Esophagus squamous epithelium (tissue), 5 donors: ENCODE results near the gene PGR. TPM values are rescaled to one million over a fixed set of nuclear protein-coding genes. Genes with fewer than 3 reads are reported as not detected.

Experiments used
- DNase-seq: peaks from one replicate; lab custom pipeline; 2025; lab: John Stamatoyannopoulos, UW
- H3K27ac ChIP-seq, 4 donors: fragments of 200-600 bp; sonication (generic); one replicate each; pipeline ENCODE4 v1.5.1; 2016 to 2019; ENCODE audit warnings: mild to moderate bottlenecking in 1 of 4
- H3K27me3 ChIP-seq, 4 donors: fragments of 200-600 bp; sonication (generic); 1 replicate in 3 of 4; 2 replicates in 1 of 4; pipeline versions ENCODE4 v1.5.1 to v1.6.0; 2017 to 2021; ENCODE audit warnings: antibody characterized with exemption in 1 of 4
- H3K36me3 ChIP-seq, 3 donors: fragments of 200-600 bp; sonication (generic); one replicate each; pipeline ENCODE4 v1.5.1; 2016 to 2019
- H3K4me1 ChIP-seq, 3 donors: fragments of 200-600 bp; sonication (generic); one replicate each; pipeline ENCODE4 v1.5.1; 2017 to 2019
- H3K4me3 ChIP-seq, 4 donors: fragments of 200-600 bp; sonication (generic); 1 replicate in 3 of 4; 2 replicates in 1 of 4; pipeline ENCODE4 v1.5.1; 2016 to 2019; ENCODE audit warnings: mild to moderate bottlenecking in 2 of 4, moderate library complexity in 1 of 4
- H3K9me3 ChIP-seq, 3 donors: fragments of 200-600 bp; sonication (generic); one replicate each; pipeline ENCODE4 v1.5.1; 2016 to 2019
- CTCF ChIP-seq, 6 experiments: fragments of 450-650 bp in 4 of 6; fragments of 200-600 bp in 2 of 6; sonication (generic) in 2 of 6; IDR thresholded peaks; one replicate each; pipeline ENCODE4 v1.5.1; 2016 to 2019; ENCODE audit warnings: antibody characterized with exemption in 6 of 6, mild to moderate bottlenecking in 4 of 6, moderate library complexity in 4 of 6
- POLR2A ChIP-seq, 4 donors: fragments of 450-650 bp; IDR thresholded peaks; one replicate each; pipeline ENCODE4 v1.6.1; 2017; ENCODE audit warnings: antibody characterized with exemption in 4 of 4, mild to moderate bottlenecking in 4 of 4, moderate library complexity in 3 of 4
- WGBS, 2 donors: methylation state at CpG; one replicate each; pipeline ENCODE4 v1.1.5; 2018; 5-methylcytosine and 5-hydroxymethylcytosine counted together
- intact Hi-C: fragments of 100-400 bp; cut with DNase I; formaldehyde crosslinking; loops from one replicate; pipeline ENCODE4 v1.15.0; 2022
- total RNA-seq, 4 donors: library from RNA; depleted of rRNA; stranded (reverse); fragments of >200 nt; gene quantifications; one replicate each; pipeline ENCODE4 v1.1.0, GENCODE V29; 2016
- donor health status: DM: yes; HTN: yes; CAD: no.

PGR gene
- total RNA-seq, 4 donors from 2014 or later: under 0.01 to 1.3 (median 0.29) TPM

GRCh38 chr11:101009690-101010055 is 119.9 kb downstream of the PGR start:
- H3K27ac ChIP-seq: no peak overlapping the region
- no peaks in the 10 kb centered on the region for H3K27me3 ChIP-seq
- TF ChIP-seq CTCF (IDR thresholded peaks at IDR 0.05) (no peak), POLR2A (IDR thresholded peaks at IDR 0.05) (no peak)
- 11 to 24% methylated on average over 2 of the region's 2 CpGs for WGBS, 2 donors
- H3K4me3 ChIP-seq: no peak overlapping the region
- no peaks in the 10 kb centered on the region for H3K36me3 ChIP-seq
- intact Hi-C loops: no loop called here
- no peak for DNase-seq
- no peaks in the 10 kb centered on the region for H3K9me3 ChIP-seq
- no peaks in the 10 kb centered on the region for H3K4me1 ChIP-seq

GRCh38 chr11:101008961-101009689 is 120.5 kb downstream of the PGR start:
- TF ChIP-seq POLR2A (IDR thresholded peaks at IDR 0.05): no peak
- no peak for TF ChIP-seq CTCF (IDR thresholded peaks at IDR 0.05)
- Histone ChIP-seq H3K4me3 (no peak overlapping the region), H3K4me1 (no peaks in the 10 kb centered on the region), H3K9me3 (no peaks in the 10 kb centered on the region), H3K27ac (no peak overlapping the region), H3K27me3 (no peaks in the 10 kb centered on the region), H3K36me3 (no peaks in the 10 kb centered on the region)
- WGBS, 2 donors: 60 to 94% methylated on average over 1 of the region's 1 CpG
- DNase-seq: no peak
- intact Hi-C loops: no loop called here

- Histone ChIP-seq H3K27ac (no peak overlapping the region), H3K36me3 (no peaks in the 10 kb centered on the region), H3K4me3 (no peak overlapping the region), H3K27me3 (no peaks in the 10 kb centered on the region), H3K4me1 (no peaks in the 10 kb centered on the region), H3K9me3 (no peaks in the 10 kb centered on the region)
- intact Hi-C loops: no loop called here
- WGBS, 2 donors: 68 to 91% methylated on average over 3 of the region's 4 CpGs
- no peak for DNase-seq
- no peak for TF ChIP-seq POLR2A (IDR thresholded peaks at IDR 0.05)
- TF ChIP-seq CTCF (IDR thresholded peaks at IDR 0.05): no peak
Observed at GRCh38 chr11:101003468-101003867, 126.1 kb downstream of the PGR start.

GRCh38 chr11:100999756-101000155 is 129.9 kb downstream of the PGR start:
- H3K4me3 ChIP-seq: no peak overlapping the region
- intact Hi-C loops: no loop called here
- H3K36me3 ChIP-seq: no peaks in the 10 kb centered on the region
- no peak for TF ChIP-seq POLR2A (IDR thresholded peaks at IDR 0.05)
- no peak for TF ChIP-seq CTCF (IDR thresholded peaks at IDR 0.05)
- H3K9me3 ChIP-seq: no peaks in the 10 kb centered on the region
- WGBS, 2 donors: 62 to 79% methylated on average over 1 of the region's 1 CpG
- DNase-seq: no peak
- no peak overlapping the region for H3K27ac ChIP-seq
- H3K27me3 ChIP-seq: no peaks in the 10 kb centered on the region
- no peaks in the 10 kb centered on the region for H3K4me1 ChIP-seq

- TF ChIP-seq POLR2A (IDR thresholded peaks at IDR 0.05) (no peak), CTCF (IDR thresholded peaks at IDR 0.05) (no peak)
- Histone ChIP-seq H3K4me3 (no peak overlapping the region), H3K27me3 (no peaks in the 10 kb centered on the region), H3K9me3 (no peaks in the 10 kb centered on the region), H3K4me1 (no peaks in the 10 kb centered on the region), H3K27ac (no peak overlapping the region), H3K36me3 (no peaks in the 10 kb centered on the region)
- no peak for DNase-seq
- intact Hi-C loops: no loop called here
- WGBS, 2 donors: 96 to 97% methylated on average over 2 of the region's 2 CpGs
Observed at GRCh38 chr11:100994966-100995365, 134.6 kb downstream of the PGR start.
